Dedifferentiated amniotic fluid mesenchymal stem cell (primary cell): Measurements from ENCODE around the gene CA10.

Experiments
- DNase-seq: peaks from one replicate; pipeline ENCODE4 v3.0.0-alpha.2; 2016; ENCODE audit errors: extremely low spot score

Gene CA10

GRCh38 chr17:51651513-51652298 is 506.8 kb downstream of the CA10 start:
- DNase-seq, result no peak

DNA sequence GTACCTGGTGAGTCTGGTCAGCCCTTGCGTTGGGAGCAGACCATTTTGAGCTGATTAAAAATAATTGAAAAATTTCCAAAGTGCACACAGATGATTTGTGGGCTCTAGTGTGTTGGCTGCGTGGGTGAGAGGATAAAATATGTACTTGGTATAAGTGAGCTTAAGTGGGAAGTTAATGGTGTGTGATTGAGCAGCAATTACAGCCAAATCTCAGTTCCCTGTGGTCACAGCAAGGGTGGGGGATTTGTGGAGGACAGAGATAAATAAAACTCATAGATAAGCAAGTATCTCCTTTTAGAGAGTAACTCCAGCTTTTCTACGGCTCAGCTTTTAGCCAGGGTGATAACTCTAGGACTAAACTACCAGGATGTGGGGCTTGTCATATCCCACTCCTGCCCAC is 507.7 kb downstream of the CA10 start:
- no peak for DNase-seq

DNA sequence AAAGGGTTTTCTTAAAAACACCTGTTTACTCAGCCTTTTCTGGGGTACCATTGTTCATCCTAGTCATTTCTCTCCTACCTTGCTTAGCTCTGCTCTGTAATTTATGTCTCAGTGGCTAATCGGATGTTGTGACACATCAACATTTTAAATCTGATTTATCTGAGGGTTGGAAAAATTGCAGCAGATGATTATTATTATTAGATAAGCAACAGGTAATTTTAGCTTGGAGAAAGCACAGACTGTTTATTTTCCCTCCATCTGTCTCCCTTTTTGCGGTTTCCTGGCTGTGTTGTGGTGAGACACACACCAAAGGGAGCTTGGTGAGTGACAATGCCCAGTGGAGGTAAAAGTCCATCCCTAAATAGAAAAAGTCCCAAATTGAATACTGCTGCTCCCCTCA is 508.3 kb downstream of the CA10 start:
- no peak for DNase-seq

DNA sequence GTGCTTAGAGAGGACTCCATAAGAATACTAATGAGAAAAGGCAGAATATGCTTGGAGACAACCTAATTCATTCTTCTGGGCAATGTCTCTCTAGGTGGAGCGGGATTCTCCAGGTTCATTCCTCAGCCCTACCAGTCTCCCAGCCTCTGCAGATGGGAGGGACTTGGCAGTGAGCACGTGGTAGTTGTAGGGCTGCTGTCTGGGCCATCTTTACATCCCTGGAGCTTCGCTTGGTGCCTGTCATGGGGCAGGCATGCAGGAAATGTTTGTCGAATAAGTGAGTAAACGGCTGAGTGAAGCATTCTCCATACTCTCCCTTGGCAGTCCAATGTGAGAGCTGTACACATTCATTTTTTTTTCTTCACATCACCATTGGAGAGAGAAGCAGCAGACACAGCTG is 510.7 kb downstream of the CA10 start:
- no peak for DNase-seq

GRCh38 chr17:51647067-51647466 is 511.4 kb downstream of the CA10 start:
- DNase-seq, result no peak

DNA sequence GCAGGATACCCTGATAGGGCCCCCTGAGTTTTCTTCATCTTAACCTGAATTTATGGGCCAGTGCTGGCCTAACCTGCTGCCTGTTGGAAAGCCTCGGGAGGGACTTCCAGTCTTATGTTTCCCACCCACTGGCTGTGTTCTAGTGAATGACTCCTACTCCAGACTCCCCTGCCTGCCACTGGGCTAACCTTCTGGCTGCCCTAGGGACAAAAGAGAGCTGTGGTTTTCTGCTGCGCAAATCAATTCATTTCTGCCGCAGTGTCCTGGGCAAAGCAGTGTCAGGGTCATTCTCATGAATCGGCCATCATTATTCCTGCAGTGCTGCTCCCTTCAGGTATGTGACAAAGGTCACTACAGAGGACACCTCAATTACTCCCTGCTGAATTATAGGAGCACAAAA is 512.0 kb downstream of the CA10 start:
- DNase-seq, result no peak

- DNase-seq, result no peak
Measured at GRCh38 chr17:51645056-51645455, 513.5 kb downstream of the CA10 start.

DNA sequence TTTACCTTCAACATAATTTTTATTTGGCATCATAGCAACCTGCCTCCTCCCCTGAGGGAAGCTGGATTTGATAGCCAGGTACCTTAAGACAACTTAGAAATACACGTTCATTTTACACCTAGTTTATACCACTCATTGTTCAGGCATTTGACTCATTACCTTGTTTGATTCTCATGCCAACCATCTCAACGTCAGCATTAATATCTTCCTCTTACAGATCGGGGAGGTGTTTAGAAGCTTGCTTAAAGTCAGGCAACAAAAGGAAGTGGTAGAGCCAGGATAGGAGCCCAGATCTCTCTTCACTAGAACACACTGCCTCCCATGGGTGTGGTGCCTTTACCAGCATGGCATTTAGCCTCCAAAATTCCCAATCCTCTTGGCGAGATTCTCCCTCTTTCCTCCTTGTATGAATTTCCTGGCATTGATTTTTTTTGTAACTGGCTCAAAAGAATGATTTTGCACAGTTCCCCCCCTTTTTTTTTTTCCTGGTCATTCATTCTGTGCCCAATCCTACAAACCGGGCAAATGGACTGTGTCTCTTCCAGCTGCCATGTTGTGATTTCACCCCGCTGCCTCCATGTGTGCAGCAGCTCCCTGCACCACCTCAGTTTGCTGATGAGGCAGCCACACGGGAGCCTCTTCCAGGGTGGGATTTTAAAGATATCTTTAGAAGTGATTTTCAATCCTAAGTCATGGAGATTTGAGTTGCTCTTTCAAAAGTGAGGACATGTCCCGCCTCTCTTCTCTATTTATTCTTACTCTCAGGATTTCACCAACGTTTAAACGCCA is 514.6 kb downstream of the CA10 start:
- no peak for DNase-seq

DNA sequence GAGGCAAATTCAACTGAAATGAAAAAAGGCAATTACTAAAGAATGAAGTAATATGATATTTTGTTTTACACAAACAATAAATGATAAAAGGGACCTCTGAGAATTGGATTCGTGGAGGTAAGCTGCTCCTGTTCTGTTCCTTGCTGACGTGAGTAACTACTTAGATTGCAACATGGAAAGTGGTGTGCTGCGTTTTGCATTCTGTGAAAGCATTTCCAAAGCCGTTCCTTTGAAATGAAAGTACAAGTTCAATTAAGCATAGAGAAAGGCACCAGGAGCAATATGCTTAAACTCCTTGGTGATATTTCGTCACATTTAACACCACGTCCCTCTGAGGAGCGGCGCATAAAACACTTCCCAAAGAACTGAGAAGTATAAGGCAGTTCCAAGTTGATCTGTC is 516.5 kb downstream of the CA10 start:
- no peak for DNase-seq

GRCh38 chr17:51640108-51640622 is 518.3 kb downstream of the CA10 start:
- no peak for DNase-seq

DNA sequence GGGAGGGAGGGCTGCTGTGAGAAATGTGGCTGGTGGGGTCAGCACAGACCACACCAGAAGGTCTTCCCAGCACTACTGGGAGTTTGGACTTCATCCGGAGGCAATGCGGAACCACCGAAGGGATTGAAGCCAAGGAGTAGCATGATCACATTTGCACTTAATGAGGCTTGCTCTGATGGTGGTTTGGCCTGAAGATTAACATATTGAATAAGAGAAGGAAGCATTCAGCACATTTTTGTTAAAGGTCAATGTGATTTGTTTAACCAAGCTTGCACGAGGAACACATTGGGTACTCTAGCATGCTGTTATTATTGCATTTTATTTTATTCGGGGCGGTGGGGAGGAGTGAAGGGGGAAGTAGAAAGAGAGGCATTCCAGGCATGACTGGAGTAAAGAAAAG is 519.5 kb downstream of the CA10 start:
- DNase-seq, result no peak

DNA sequence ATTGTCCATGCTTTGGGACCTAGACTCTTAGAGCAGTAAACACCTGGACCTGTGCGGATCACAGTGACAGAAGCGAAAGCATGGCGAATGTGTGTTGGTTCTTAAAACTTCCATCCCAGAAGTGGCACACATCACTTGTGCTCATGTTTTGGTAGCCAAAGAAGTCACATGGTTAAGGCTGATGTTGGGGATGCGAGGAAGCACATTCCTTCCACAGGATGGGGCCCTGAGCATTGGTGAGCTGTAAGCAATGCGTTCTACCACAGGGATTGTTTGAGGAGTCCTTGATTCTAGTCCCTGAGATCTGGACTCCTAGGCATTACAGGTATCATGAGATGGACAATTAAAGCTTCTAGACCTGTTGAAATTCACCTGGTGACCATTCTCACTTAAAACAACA is 522.2 kb downstream of the CA10 start:
- no peak for DNase-seq

GRCh38 chr17:51630101-51630671 is 528.3 kb downstream of the CA10 start:
- no peak for DNase-seq

- DNase-seq, result no peak
Measured at GRCh38 chr17:51629232-51629631, 529.3 kb downstream of the CA10 start.

- no peak for DNase-seq
Measured at GRCh38 chr17:51627779-51628178, 530.7 kb downstream of the CA10 start.

DNA sequence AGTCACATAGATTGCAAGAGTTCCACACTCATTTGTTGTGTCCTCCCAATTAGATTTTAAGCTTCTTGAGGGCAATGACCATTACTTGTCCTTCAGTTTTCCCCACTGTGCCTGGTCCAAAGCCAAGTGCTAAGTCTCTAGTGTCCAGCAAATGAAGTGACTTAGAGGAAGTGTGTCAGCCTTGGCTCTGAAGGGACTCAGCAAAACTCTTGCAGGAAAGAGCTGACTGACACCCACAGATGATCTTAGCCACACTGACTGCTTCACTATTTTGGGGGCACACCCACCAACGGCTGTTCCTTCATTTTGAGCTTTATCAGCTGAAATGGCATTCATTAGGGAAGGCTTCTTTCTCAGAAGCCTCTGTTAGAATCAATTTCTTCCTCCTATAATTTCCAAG is 540.0 kb downstream of the CA10 start:
- no peak for DNase-seq

GRCh38 chr17:51617986-51618385 is 540.5 kb downstream of the CA10 start:
- DNase-seq, result no peak

DNA sequence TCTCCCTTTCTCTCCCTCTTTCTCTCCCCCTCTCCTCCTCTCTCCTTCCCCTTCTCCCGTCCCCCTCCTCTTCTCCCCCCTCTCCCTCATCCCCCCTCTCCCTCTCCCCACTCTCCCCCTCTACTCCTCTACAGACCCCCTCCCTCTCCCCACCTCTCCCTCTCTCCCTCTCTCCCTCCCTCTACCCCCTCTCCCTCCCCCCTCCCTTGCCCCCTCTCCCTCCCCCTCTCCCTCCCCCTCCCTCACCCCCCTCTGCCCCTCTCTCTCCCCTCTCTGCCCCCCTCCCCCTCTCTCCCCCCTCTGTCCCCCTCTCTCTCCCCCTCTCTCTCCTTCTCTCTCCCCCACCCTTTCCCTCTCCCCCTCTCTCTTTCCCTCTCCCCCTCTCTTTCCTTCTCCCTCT is 545.3 kb downstream of the CA10 start:
- DNase-seq, result no peak

DNA sequence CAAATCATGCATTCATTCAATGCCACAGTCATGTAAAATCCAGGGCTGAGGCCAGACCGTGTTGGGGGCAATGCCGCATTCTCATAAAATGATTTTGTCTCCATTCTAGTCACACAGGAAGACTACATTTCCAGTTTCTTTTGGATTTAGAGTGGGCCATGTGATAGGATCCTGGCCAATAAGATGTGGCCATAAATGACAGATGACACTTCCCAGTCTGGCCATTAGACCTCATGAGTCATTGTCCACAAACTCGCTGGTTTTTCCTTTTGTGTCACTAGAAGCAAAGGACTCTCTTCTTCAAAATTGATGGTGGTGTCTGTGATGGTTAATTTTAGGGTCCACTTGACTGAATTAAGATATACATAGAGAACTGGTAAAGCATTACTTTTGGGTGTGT is 545.8 kb downstream of the CA10 start:
- DNase-seq, result no peak

GRCh38 chr17:51611585-51611984 is 546.9 kb downstream of the CA10 start:
- DNase-seq, result no peak

DNA sequence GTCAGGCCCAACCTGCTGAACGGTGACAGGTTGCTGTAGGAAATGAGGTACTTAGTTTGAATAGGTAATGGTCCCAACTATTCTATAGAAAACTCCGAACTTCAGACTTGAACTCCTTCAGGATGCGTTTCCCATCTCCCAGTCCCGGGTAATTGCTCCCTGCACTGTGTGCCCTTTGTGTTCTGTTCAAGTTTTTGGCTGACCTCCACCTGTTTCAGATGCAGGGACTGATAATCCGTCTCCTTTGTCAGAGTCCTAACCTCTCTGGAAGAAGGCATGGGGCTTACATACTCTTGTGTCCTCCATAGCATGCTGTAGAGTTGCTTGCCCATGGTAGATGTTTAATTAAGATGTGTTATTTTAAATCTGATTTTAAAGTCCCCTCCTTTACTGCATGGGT is 547.7 kb downstream of the CA10 start:
- DNase-seq, result no peak

DNA sequence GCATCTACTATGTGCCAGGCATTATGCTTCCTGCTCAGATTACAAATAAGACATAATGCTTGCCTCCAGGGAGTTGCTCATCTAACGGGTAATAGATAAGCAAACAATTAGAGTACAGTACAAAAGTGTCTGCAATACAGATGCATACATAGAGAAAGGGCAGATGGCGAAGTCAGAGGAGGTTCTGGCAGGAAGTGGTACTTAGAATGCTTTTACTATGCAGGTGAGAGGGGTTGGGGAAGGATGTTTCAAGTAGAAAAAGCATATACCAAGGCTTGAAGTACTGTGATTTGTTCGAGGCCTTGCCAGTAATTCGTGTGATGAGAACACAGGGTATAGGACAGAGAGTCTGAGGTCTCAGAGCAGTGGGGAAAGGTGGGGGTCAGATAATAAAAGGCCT is 548.4 kb downstream of the CA10 start:
- DNase-seq, result no peak
